Measurements from ENCODE around the gene SETDB1.

Gene SETDB1

DNA sequence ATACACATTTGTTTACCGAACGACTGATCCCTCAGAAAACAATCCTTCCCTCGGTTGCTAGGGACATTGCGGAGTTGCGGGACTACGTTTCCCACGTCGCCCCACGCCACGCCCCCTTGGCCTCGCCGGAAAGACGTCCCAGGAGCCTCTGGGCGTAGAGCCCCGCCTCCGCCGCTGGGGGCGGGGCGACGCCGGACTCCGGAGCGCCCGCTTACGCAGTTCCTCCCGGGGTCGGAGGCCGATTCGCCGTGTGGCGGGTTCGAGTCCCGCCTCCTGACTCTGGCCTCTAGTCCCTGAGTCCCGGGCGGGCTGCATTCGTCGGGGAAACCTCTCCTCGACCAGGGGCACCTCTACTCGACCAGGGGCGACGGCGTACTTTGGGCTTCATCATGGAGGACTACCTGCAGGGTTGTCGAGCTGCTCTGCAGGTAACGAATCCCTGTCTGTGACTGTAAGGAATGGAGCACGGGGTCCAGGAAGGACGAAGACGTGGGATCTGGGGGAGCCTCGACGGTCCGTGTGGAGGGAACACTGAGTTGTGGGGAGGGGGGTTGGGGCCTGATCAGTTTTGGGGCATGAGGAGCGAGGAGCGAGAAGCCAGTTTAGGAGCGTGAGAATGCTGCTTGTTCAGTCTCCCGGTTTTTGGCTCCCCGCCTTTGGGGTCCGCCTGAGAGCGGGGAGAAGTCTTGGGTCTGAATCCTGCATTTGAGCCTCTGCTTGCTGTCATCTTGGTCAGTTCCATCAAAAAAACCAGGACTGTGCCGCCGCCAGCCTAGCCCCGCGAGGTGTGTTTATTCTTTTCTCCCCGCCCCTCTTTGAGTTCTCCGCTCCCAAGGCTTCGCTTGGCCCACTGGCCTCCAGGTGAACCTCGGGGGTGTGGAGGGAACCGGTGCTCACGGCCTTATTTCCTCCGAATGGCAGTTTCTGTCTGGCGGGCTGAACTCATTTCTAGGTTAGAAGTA is 82.4 kb downstream of the SETDB1 start, which contains the start of gene PRUNE1:
Gene PRUNE1 (plus strand): TSS at position 206 of the 962 bp plus-strand sequence. CDS start 184 bp downstream, at position 390.
- Histone ChIP-seq H3K9me3 (ENCODE audit: control insufficient read depth, insufficient read depth, low read length) (no peaks in the 10 kb centered on the region), H3K4me3 (ENCODE audit: low read depth, low read length) (peak within 1 kb of the TSS; percentile 99), H3K4me1 (ENCODE audit: control insufficient read depth, insufficient read depth, low read length) (peaks cover 15% of the 10 kb centered on the region), H3K36me3 (ENCODE audit: control insufficient read depth, insufficient read depth, low read length) (no peaks in the 10 kb centered on the region), H3K9ac (ENCODE audit: low read depth, low read length) (peak within 1 kb of the TSS; percentile 85), H3K27me3 (ENCODE audit: control insufficient read depth, insufficient read depth, low read length) (no peaks in the 10 kb centered on the region)

DNA sequence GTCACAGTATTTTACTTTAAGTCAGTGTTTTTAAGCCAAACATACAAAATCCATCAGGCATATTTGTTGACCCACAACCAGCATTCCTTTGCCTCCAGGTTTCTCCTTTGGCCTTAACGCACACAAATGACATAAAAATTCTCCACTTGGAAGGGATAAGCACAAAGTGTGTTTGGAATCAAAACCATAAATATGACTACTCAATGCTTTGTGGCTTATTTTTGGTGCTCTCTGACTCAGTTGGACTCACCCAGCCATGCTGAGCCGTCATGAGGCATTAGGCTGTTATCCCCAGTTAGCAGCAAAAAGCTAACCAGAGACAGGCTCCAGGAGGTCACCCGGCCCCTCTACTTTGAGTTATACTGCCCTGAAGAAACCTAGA is 83.0 kb downstream of the SETDB1 start:
- H3K9ac ChIP-seq (ENCODE audit: low read depth, low read length), result peak overlapping the region; percentile 85
- peaks cover 15% of the 10 kb centered on the region for H3K4me1 ChIP-seq (ENCODE audit: control insufficient read depth, insufficient read depth, low read length)
- H3K4me3 ChIP-seq (ENCODE audit: low read depth, low read length), result peak overlapping the region; percentile 99
- H3K36me3 ChIP-seq (ENCODE audit: control insufficient read depth, insufficient read depth, low read length), result no peaks in the 10 kb centered on the region
- H3K27me3 ChIP-seq (ENCODE audit: control insufficient read depth, insufficient read depth, low read length), result no peaks in the 10 kb centered on the region
- H3K9me3 ChIP-seq (ENCODE audit: control insufficient read depth, insufficient read depth, low read length), result no peaks in the 10 kb centered on the region

DNA sequence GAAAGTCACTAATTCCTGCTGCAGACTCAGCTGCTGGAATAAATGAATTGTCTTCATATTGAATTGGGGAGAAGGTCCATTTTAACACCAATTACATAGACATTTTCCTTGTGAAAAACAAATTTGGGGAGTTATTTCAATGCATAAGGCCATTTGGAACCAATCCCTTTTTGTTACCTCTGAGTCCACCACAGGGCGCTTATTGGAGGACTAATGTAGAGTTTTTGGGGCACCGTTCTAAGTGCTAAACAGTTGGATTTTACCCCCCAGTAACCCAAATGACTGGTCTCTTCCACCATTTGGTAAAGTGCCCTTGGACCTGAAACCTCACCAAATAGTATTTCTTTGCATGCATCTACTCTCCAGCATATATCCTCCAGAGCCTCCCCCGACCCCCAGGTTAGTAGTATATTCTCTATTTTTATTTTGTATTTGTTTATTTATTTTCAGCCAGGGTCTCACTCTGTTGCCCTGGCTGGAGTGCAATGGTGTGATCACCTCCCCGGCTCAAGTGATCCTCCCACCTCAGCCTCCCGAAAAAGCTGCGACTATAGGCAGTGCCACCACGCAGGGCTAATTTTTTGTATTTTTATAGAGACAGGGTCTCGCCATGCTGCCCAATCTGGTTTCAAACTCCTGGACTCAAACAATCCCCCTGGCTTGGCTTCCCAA is 83.6 kb downstream of the SETDB1 start:
- Histone ChIP-seq H3K36me3 (ENCODE audit: control insufficient read depth, insufficient read depth, low read length) (no peaks in the 10 kb centered on the region), H3K9me3 (ENCODE audit: control insufficient read depth, insufficient read depth, low read length) (no peaks in the 10 kb centered on the region), H3K4me3 (ENCODE audit: low read depth, low read length) (no peak overlapping the region), H3K9ac (ENCODE audit: low read depth, low read length) (no peak overlapping the region), H3K4me1 (ENCODE audit: control insufficient read depth, insufficient read depth, low read length) (peaks cover 15% of the 10 kb centered on the region), H3K27me3 (ENCODE audit: control insufficient read depth, insufficient read depth, low read length) (no peaks in the 10 kb centered on the region)

DNA sequence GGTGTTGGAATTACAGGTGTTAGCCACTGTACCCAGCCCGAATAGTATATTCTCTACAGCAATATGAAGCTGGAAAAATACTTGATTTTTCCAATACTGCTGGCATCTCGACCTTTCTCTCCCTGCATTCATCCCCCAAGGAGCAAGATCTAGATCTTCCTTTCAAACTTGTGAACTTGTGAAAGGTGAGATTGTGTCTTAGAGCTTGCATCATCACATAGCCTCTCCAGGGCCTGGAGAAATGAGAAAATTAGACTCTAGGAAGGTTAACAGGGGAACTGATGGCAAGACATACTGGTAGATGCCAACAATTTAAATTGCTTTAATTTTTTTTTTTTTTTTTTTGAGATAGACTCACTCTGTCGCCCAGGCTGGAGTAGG is 84.2 kb downstream of the SETDB1 start:
- Histone ChIP-seq H3K27me3 (ENCODE audit: control insufficient read depth, insufficient read depth, low read length) (no peaks in the 10 kb centered on the region), H3K36me3 (ENCODE audit: control insufficient read depth, insufficient read depth, low read length) (no peaks in the 10 kb centered on the region), H3K9ac (ENCODE audit: low read depth, low read length) (no peak overlapping the region), H3K9me3 (ENCODE audit: control insufficient read depth, insufficient read depth, low read length) (no peaks in the 10 kb centered on the region), H3K4me1 (ENCODE audit: control insufficient read depth, insufficient read depth, low read length) (peaks cover 15% of the 10 kb centered on the region), H3K4me3 (ENCODE audit: low read depth, low read length) (no peak overlapping the region)

DNA sequence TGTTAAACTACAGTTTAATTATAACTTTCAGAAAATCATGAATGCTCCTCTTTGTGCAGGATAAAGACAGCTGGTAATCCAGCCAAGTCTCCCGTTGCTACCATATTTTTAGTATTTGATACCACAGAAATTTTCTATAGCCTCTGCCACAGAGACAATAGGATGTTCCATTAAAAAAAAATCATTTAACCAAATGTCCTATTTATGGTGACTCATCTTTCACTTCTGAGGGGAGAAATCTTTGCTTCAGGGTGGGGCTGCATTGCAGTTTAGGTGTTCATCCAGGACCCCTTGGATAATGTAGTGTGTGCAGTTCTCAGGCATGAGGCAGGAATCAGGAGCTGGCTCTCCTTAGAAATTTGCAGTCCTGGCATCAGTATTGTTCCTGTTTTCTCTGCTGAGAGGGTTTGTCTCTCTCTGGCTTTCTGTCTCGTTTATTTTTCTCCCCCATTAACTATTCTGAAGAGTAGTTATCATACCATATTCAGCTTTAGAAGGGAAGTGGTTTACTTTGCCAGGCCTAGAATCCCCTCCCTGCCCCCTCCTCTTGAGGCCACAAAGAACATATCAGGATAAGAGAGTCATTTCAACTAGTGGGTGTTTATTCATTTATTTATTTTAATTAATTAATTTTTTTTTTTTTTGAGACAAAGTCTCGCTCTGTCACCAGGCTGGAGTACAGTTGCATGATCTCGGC is 85.1 kb downstream of the SETDB1 start:
- H3K4me1 ChIP-seq (ENCODE audit: control insufficient read depth, insufficient read depth, low read length), result peaks cover 10% of the 10 kb centered on the region

DNA sequence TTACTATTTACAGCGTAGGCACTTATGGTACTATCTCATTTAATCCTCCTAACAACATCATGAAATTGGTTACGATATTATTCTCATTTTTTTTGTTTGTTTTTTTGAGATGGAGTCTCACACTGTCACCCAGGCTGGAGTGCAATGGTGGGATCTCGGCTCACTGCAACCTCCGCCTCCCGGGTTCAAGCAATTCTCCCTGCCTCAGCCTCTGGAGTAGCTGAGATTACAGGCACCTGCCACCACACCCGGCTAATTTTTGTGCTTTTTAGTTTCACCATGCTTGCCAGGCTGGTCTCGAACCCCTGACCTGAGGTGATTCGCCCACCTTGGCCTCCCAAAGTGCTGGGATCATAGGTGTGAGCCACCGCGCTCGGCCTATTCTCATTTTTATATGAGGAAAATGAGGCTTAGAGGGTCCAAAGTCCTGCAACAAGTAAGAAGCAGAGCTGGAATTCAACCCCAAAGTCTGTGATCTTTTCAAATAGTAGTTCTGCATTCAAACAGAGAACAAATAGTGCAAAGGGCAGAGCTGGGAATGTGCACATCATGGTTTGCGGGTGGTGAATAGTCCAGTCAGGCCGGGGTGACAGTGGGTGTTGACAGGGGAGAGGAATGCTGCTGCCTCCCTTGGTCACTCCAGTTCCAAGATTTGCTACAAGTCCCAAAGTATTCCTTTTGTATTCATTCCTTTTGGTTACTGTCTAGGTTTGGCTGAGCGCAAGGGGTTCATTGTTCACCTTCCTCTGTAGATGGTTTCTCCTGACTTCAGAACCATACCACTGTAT is 86.7 kb downstream of the SETDB1 start:
- H3K9ac ChIP-seq (ENCODE audit: low read depth, low read length), result no peak overlapping the region
- H3K4me3 ChIP-seq (ENCODE audit: low read depth, low read length), result no peak overlapping the region
- no peaks in the 10 kb centered on the region for H3K36me3 ChIP-seq (ENCODE audit: control insufficient read depth, insufficient read depth, low read length)
- H3K9me3 ChIP-seq (ENCODE audit: control insufficient read depth, insufficient read depth, low read length), result no peaks in the 10 kb centered on the region
- no peaks in the 10 kb centered on the region for H3K27me3 ChIP-seq (ENCODE audit: control insufficient read depth, insufficient read depth, low read length)
- peaks cover 5% of the 10 kb centered on the region for H3K4me1 ChIP-seq (ENCODE audit: control insufficient read depth, insufficient read depth, low read length)

More for the DNA sequence above, 85.1 kb downstream of the SETDB1 start:
- no peak overlapping the region for H3K9ac ChIP-seq (ENCODE audit: low read depth, low read length)
- no peaks in the 10 kb centered on the region for H3K9me3 ChIP-seq (ENCODE audit: control insufficient read depth, insufficient read depth, low read length)
- no peaks in the 10 kb centered on the region for H3K27me3 ChIP-seq (ENCODE audit: control insufficient read depth, insufficient read depth, low read length)
- no peaks in the 10 kb centered on the region for H3K36me3 ChIP-seq (ENCODE audit: control insufficient read depth, insufficient read depth, low read length)
- no peak overlapping the region for H3K4me3 ChIP-seq (ENCODE audit: low read depth, low read length)

DNA sequence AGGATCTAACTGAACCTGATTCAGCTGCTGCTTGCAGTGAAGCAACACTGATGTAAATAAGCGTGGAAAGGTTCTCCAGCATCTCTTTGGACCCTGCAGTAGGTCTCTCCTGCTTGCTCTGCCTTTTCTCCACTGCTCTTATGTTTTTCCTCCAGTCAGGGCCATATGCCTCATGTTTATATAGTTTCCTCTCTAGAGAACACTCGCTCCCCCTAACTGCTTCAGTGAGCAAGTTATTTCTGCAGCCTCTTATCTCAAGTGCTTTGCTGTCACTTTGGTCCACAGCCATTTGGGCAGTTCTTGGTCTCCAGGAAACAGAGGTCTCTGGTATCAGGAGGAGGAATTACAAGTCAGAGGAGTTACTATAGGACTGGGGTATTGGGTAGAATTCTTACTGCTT is 87.4 kb downstream of the SETDB1 start:
- peaks cover 5% of the 10 kb centered on the region for H3K4me1 ChIP-seq (ENCODE audit: control insufficient read depth, insufficient read depth, low read length)
- no peak overlapping the region for H3K4me3 ChIP-seq (ENCODE audit: low read depth, low read length)
- H3K9ac ChIP-seq (ENCODE audit: low read depth, low read length), result no peak overlapping the region
- H3K27me3 ChIP-seq (ENCODE audit: control insufficient read depth, insufficient read depth, low read length), result no peaks in the 10 kb centered on the region
- H3K9me3 ChIP-seq (ENCODE audit: control insufficient read depth, insufficient read depth, low read length), result no peaks in the 10 kb centered on the region
- H3K36me3 ChIP-seq (ENCODE audit: control insufficient read depth, insufficient read depth, low read length), result no peaks in the 10 kb centered on the region
